HepG2 (cell line): ENCODE data around the gene CSNK1G3. TPM values are rescaled to one million over a fixed set of nuclear protein-coding genes. Genes with fewer than 3 reads are reported as not detected.

Source experiments
- ATAC-seq: fragments of 200-7000 bp; cut with Tn5 transposase; 3 replicates; pipeline ENCODE4 v1.9.1; 2020; ENCODE audit warnings: mild to moderate bottlenecking, moderate library complexity
- BruUV-seq: library from RNA; stranded (reverse); fragments of 400-500 nt; replicated peaks from 2 replicates; lab custom pipeline; 2021; lab: Mats Ljungman, UMichigan
- CTCF ChIA-PET: fragments of 300-600 bp; formaldehyde crosslinking; extraction: SDS; loops from one replicate; lab custom pipeline; 2021; ENCODE audit warnings: low total read pairs, inconsistent platforms, low intra/inter-chr PET ratio; lab: Yijun Ruan, JAX
- POLR2A ChIA-PET: fragments of 350-600 bp; sonication (Branson Sonifier 250); formaldehyde crosslinking; loops from one replicate; lab custom pipeline; 2020; ENCODE audit warnings: antibody characterized with exemption, inconsistent platforms; lab: Yijun Ruan, JAX
- DNase-seq: peaks from one replicate; pipeline ENCODE4 v3.0.0-alpha.2; 2015; ENCODE audit warnings: low spot score
- FAIRE-seq: peaks from 3 replicates; lab custom pipeline; 2011; peaks lifted over from hg19 to GRCh38; lab: Jason Lieb, UNC
- H2AFZ ChIP-seq: one replicate; pipeline ENCODE4 v1.6.1; 2011; ENCODE audit warnings: low read length, inconsistent platforms
- H3K27ac ChIP-seq: fragments of 300-600 bp; 3 replicates; pipeline ENCODE4 v1.8.0; 2011; ENCODE audit warnings: mixed run types, mild to moderate bottlenecking, mixed read lengths, low read length, inconsistent platforms; ENCODE audit not compliant: insufficient read depth; ENCODE audit errors: extremely low read length
- H3K27me3 ChIP-seq, 2 experiments: fragments of 200-600 bp in 1 of 2; 2 replicates in 1 of 2; 3 replicates in 1 of 2; pipeline versions ENCODE4 v1.6.0 to v1.8.0; 2011; ENCODE audit warnings: low read length in 2 of 2, mild to moderate bottlenecking in 2 of 2, moderate library complexity in 2 of 2, inconsistent platforms in 1 of 2; ENCODE audit not compliant: insufficient read depth in 2 of 2, control insufficient read depth in 1 of 2
- H3K36me3 ChIP-seq, 2 experiments: fragments of 200-600 bp in 1 of 2; replicated peaks in 1 of 2; 2 replicates in 1 of 2; 3 replicates in 1 of 2; pipeline versions ENCODE4 v1.5.1 to v1.8.0; 2011; ENCODE audit warnings: low read length in 2 of 2, inconsistent platforms in 1 of 2; ENCODE audit not compliant: insufficient read depth in 2 of 2, control insufficient read depth in 1 of 2
- H3K4me1 ChIP-seq: 2 replicates; pipeline ENCODE4 v1.5.1; 2012; ENCODE audit warnings: low read length, inconsistent platforms; ENCODE audit not compliant: insufficient read depth
- H3K4me2 ChIP-seq: 2 replicates; pipeline ENCODE4 v1.6.0; 2011; ENCODE audit warnings: low read depth, low read length, inconsistent platforms
- H3K4me3 ChIP-seq, 3 experiments: fragments of 200-600 bp in 1 of 3; sonication (generic), shearing (Covaris generic) in 1 of 3; replicated peaks in 1 of 3; 2 replicates each; pipeline ENCODE4 v1.5.1; 2011 to 2016; ENCODE audit warnings: low read length in 3 of 3, inconsistent platforms in 2 of 3, low read depth in 2 of 3, mild to moderate bottlenecking in 2 of 3, control low read depth in 1 of 3, mixed read lengths in 1 of 3; ENCODE audit not compliant: insufficient read depth in 1 of 3
- H3K79me2 ChIP-seq: one replicate; pipeline ENCODE4 v1.6.1; 2011; ENCODE audit warnings: low read length, inconsistent platforms; ENCODE audit not compliant: insufficient read depth
- H3K9ac ChIP-seq: 2 replicates; pipeline ENCODE4 v1.6.0; 2011; ENCODE audit warnings: mild to moderate bottlenecking, low read depth, low read length, inconsistent platforms; ENCODE audit not compliant: insufficient read depth
- H3K9me3 ChIP-seq: 2 replicates; pipeline ENCODE4 v1.5.1; 2012; ENCODE audit warnings: mild to moderate bottlenecking, low read length
- H4K20me1 ChIP-seq: 2 replicates; pipeline ENCODE4 v1.6.0; 2011; ENCODE audit warnings: inconsistent platforms, mild to moderate bottlenecking, low read length, moderate library complexity; ENCODE audit not compliant: insufficient read depth
- GMEB1 ChIP-seq: sonication (generic); formaldehyde crosslinking; IDR thresholded peaks from 2 replicates; pipeline ENCODE4 v1.5.1; 2020; ENCODE audit warnings: missing genetic modification reagents, mild to moderate bottlenecking, borderline replicate concordance
- MAFG ChIP-seq: sonication (generic); formaldehyde crosslinking; IDR thresholded peaks from 2 replicates; pipeline ENCODE4 v1.5.1; 2020; ENCODE audit warnings: mild to moderate bottlenecking, missing genetic modification reagents
- NCOR1 ChIP-seq: fragments of 200-600 bp; sonication (generic); IDR thresholded peaks from 2 replicates; pipeline ENCODE4 v1.7.0; 2017; ENCODE audit warnings: antibody characterized with exemption, low read length, borderline replicate concordance
- PCBP1 ChIP-seq: fragments of 200-400 bp; formaldehyde crosslinking; IDR thresholded peaks from 2 replicates; pipeline ENCODE4 v1.6.1; 2017; ENCODE audit warnings: mild to moderate bottlenecking, low read depth, low read length, borderline replicate concordance
- PITX1 ChIP-seq: sonication (generic); formaldehyde crosslinking; IDR thresholded peaks from 2 replicates; pipeline ENCODE4 v1.5.1; 2020; ENCODE audit warnings: mild to moderate bottlenecking, missing genetic modification reagents
- WIZ ChIP-seq: sonication (generic); formaldehyde crosslinking; IDR thresholded peaks from 2 replicates; pipeline ENCODE4 v1.5.1; 2020; ENCODE audit warnings: mild to moderate bottlenecking, missing genetic modification reagents
- YEATS4 ChIP-seq: sonication (generic); formaldehyde crosslinking; IDR thresholded peaks from 2 replicates; pipeline ENCODE4 v1.4.0; 2020; ENCODE audit warnings: missing genetic modification reagents, borderline replicate concordance
- ZC3H13 ChIP-seq: sonication (generic); formaldehyde crosslinking; IDR thresholded peaks from 2 replicates; pipeline ENCODE4 v1.8.1; 2023; ENCODE audit warnings: mild to moderate bottlenecking, missing genetic modification reagents, moderate library complexity
- ZIK1 ChIP-seq: sonication (generic); formaldehyde crosslinking; IDR thresholded peaks from 2 replicates; pipeline ENCODE4 v1.5.0; 2020; ENCODE audit warnings: mild to moderate bottlenecking, low read depth, missing genetic modification reagents, borderline replicate concordance
- ZNF335 ChIP-seq: sonication (generic); formaldehyde crosslinking; IDR thresholded peaks from 2 replicates; pipeline ENCODE4 v1.4.0; 2020; ENCODE audit warnings: missing genetic modification reagents
- ZNF660 ChIP-seq: sonication (generic); formaldehyde crosslinking; IDR thresholded peaks from 2 replicates; pipeline ENCODE4 v1.5.1; 2020; ENCODE audit warnings: mild to moderate bottlenecking, low read depth, missing genetic modification reagents, borderline replicate concordance
- ZNF850 ChIP-seq: sonication (generic); formaldehyde crosslinking; conservative IDR thresholded peaks from 2 replicates; pipeline ENCODE4 v1.9.0; 2021; ENCODE audit warnings: mild to moderate bottlenecking, missing genetic modification reagents
- ZSCAN29 ChIP-seq: sonication (generic); formaldehyde crosslinking; conservative IDR thresholded peaks from 2 replicates; pipeline ENCODE4 v1.4.0; 2020; ENCODE audit warnings: mild to moderate bottlenecking, missing genetic modification reagents
- WGBS: methylation state at CpG from one replicate; pipeline ENCODE4 v1.1.6; 2017; ENCODE audit warnings: low lambda C conversion rate; 5-methylcytosine and 5-hydroxymethylcytosine counted together
- in situ Hi-C: cut with HindIII; loops from 2 replicates; pipeline ENCODE4 v1.10.0; 2017; ENCODE audit warnings: low pct_unique_long_range_greater_than_20kb; ENCODE audit not compliant: extremely low pct_ligation_motif_present
- intact Hi-C: fragments of 100-400 bp; cut with micrococcal nuclease; formaldehyde crosslinking; loops from one replicate; pipeline ENCODE4 v1.10.0; 2022; ENCODE audit not compliant: unreplicated experiment
- polyA plus RNA-seq, 8 experiments: library from polyadenylated mRNA; depleted of rRNA in 3 of 8; stranded (reverse) in 7 of 8; unstranded in 1 of 8; fragments of >200 nt; fragmentation: Illumina TruSeq in 4 of 8; extraction: Trizol in 4 of 8; gene quantifications; 2 replicates each; pipeline versions ENCODE4 v1.2.1 to v1.2.3, GENCODE V29; 2011 to 2016; ENCODE audit warnings: low read depth in 4 of 8, missing spikeins in 1 of 8, mixed read lengths in 1 of 8; ENCODE audit not compliant: insufficient read depth in 1 of 8
- total RNA-seq, 5 experiments: library from RNA; depleted of rRNA; stranded (reverse); fragments of >200 nt; fragmentation: Illumina TruSeq; extraction: Trizol; gene quantifications; 2 replicates each; pipeline ENCODE4 v1.2.3, GENCODE V29; 2016; ENCODE audit warnings: low read depth in 1 of 5
- TF ChIP-seq, protein P1 (sequence below): sonication (generic); formaldehyde crosslinking; IDR thresholded peaks from 2 replicates; pipeline ENCODE4 v1.4.0; 2020; ENCODE audit warnings: missing genetic modification reagents, mild to moderate bottlenecking, borderline replicate concordance

The CSNK1G3 gene
- total and polyA plus RNA-seq, 2 of the 13 experiments (the other 11 are each of a cell fraction or from before 2014, with no cell fraction given), result 11.3 to 31.5 TPM

- ChIA-PET POLR2A (no interaction called here), CTCF (no interaction called here)
- in situ Hi-C loops (no loop called here), intact Hi-C loops (no loop called here)
- peaks cover 15% of the 10 kb centered on the region for H3K79me2 ChIP-seq
- peaks cover 8% of the 10 kb centered on the region; the same call in 1 of the 2 replicates for H4K20me1 ChIP-seq
- peaks cover 1 to 7% of the 10 kb centered on the region in 2 experiments; a peak in 3 of 5 replicates for H3K36me3 ChIP-seq
- no peak for ATAC-seq
- H3K27ac ChIP-seq, result no peak overlapping the region
- H3K4me2 ChIP-seq, result no peak overlapping the region
- 98% methylated on average over 1 of the region's 1 CpG for WGBS
- no peak overlapping the region for H3K4me3 ChIP-seq
- TF ChIP-seq MAFG (CRISPR knock-in tag) (no peak), ZIK1 (no peak)
- TF ChIP-seq, all 625 proteins: peak for 0
- H3K4me1 ChIP-seq, result peaks cover 10% of the 10 kb centered on the region
- no peak for FAIRE-seq
- H3K27me3 ChIP-seq, result no peaks in the 10 kb centered on the region
- no peak overlapping the region for H2AFZ ChIP-seq
- no peak overlapping the region for H3K9ac ChIP-seq
- no peaks in the 10 kb centered on the region for H3K9me3 ChIP-seq
- no peak for DNase-seq
- BruUV-seq, result no TSS peak
These were observed 34.7 kb downstream of the CSNK1G3 start for GRCh38 chr5:123546657-123547056.

- Histone ChIP-seq H3K36me3 (peaks cover 1 to 7% of the 10 kb centered on the region in 2 experiments; a peak in 3 of 5 replicates), H3K27ac (no peak overlapping the region), H2AFZ (no peak overlapping the region), H3K9me3 (no peaks in the 10 kb centered on the region), H3K4me1 (no peaks in the 10 kb centered on the region), H3K79me2 (peaks cover 2% of the 10 kb centered on the region), H4K20me1 (no peaks in the 10 kb centered on the region), H3K4me3 (no peak overlapping the region), H3K27me3 (no peaks in the 10 kb centered on the region), H3K9ac (no peak overlapping the region), H3K4me2 (no peak overlapping the region)
- FAIRE-seq (no peak), ATAC-seq (no peak), DNase-seq (no peak)
- intact Hi-C loops (no loop called here), in situ Hi-C loops (no loop called here)
- POLR2A ChIA-PET, result no interaction called here
- 92% methylated on average over 3 of the region's 3 CpGs for WGBS
- CTCF ChIA-PET, result no interaction called here
- BruUV-seq, result no TSS peak
- TF ChIP-seq GMEB1 (CRISPR knock-in tag) (no peak), YEATS4 (no peak), PCBP1 (no peak), ZNF850 (CRISPR knock-in tag) (no peak), ZC3H13 (CRISPR knock-in tag) (no peak), ZSCAN29 (CRISPR knock-in tag) (no peak), ZNF335 (CRISPR knock-in tag) (no peak), ZNF660 (CRISPR knock-in tag) (no peak), WIZ (CRISPR knock-in tag) (no peak), NCOR1 (no peak), PITX1 (CRISPR knock-in tag) (no peak)
- TF ChIP-seq, protein P1, sequence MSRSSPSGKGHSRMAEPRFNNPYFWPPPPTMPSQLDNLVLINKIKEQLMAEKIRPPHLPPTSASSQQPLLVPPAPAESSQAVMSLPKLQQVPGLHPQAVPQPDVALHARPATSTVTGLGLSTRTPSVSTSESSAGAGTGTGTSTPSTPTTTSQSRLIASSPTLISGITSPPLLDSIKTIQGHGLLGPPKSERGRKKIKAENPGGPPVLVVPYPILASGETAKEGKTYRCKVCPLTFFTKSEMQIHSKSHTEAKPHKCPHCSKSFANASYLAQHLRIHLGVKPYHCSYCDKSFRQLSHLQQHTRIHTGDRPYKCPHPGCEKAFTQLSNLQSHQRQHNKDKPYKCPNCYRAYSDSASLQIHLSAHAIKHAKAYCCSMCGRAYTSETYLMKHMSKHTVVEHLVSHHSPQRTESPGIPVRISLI (CRISPR knock-in tag), result no peak
These were observed 37.4 kb downstream of the CSNK1G3 start for GRCh38 chr5:123549256-123549904.
